ENCODE measurements around the gene NOTCH1. TPM values are rescaled to one million over a fixed set of nuclear protein-coding genes. Genes with fewer than 3 reads are reported as not detected.

The NOTCH1 gene
- total and polyA plus RNA-seq, 8 donors, result 9.3 to 39.8 (median 22.5) TPM

GRCh38 chr9:136533775-136534157 lies 12.1 kb downstream of the NOTCH1 start:
- DNase-seq (no peak), FAIRE-seq (no peak), ATAC-seq (peak in 3 of 4 donors; percentile 10 to 39 (median 14))
- H3K4me1 ChIP-seq, result peaks cover 0 to 14% (median 2%) of the 10 kb centered on the region in 3 donors
- H3K36me3 ChIP-seq, result peaks cover 0 to 9% (median 0%) of the 10 kb centered on the region in 3 donors
- 81 to 86% methylated on average over 20 to 22 of the region's 22 CpGs for WGBS, 2 donors
- no peaks in the 10 kb centered on the region for H3K27me3 ChIP-seq
- no peaks in the 10 kb centered on the region for H3K9me3 ChIP-seq
- no peak overlapping the region for H3K4me3 ChIP-seq
- peak overlapping the region in 1 of 4 donors; percentile 41 for H3K27ac ChIP-seq
- no peak for TF ChIP-seq CTCF (IDR thresholded peaks at IDR 0.05)
- intact Hi-C loops (cut with DNase I), result no loop called here

- intact Hi-C loops (cut with DNase I), result no loop called here
- no peak for FAIRE-seq
- DNase-seq, result no peak
- WGBS, 2 donors, result 76 to 80% methylated on average over 27 to 35 of the region's 35 CpGs
- peaks cover 0 to 9% (median 0%) of the 10 kb centered on the region in 3 donors for H3K36me3 ChIP-seq
- peak in 1 of 4 donors; percentile 12 for ATAC-seq
- H3K4me3 ChIP-seq, result no peak overlapping the region
- H3K27me3 ChIP-seq, result no peaks in the 10 kb centered on the region
- TF ChIP-seq CTCF (IDR thresholded peaks at IDR 0.05), result no peak
- no peaks in the 10 kb centered on the region for H3K9me3 ChIP-seq
- peak overlapping the region in 1 of 4 donors; percentile 41 for H3K27ac ChIP-seq
- H3K4me1 ChIP-seq, result peaks cover 0 to 12% (median 4%) of the 10 kb centered on the region in 3 donors
These were observed 12.8 kb downstream of the NOTCH1 start for GRCh38 chr9:136532799-136533774.

- ATAC-seq, result no peak
- DNase-seq, result no peak
- Histone ChIP-seq H3K36me3 (peaks cover 0 to 9% (median 0%) of the 10 kb centered on the region in 3 donors), H3K4me1 (peaks cover 0 to 20% (median 10%) of the 10 kb centered on the region in 3 donors), H3K9me3 (no peaks in the 10 kb centered on the region), H3K27ac (no peak overlapping the region), H3K27me3 (no peaks in the 10 kb centered on the region), H3K4me3 (no peak overlapping the region)
- TF ChIP-seq CTCF (IDR thresholded peaks at IDR 0.05), result no peak
- no peak for FAIRE-seq
- 84 to 89% methylated on average over 35 to 39 of the region's 39 CpGs for WGBS, 2 donors
- intact Hi-C loops (cut with DNase I), result no loop called here
These were observed 13.7 kb downstream of the NOTCH1 start for GRCh38 chr9:136531904-136532798.

GRCh38 chr9:136531186-136531903 lies 14.5 kb downstream of the NOTCH1 start:
- 82 to 88% methylated on average over 32 to 37 of the region's 37 CpGs for WGBS, 2 donors
- Histone ChIP-seq H3K36me3 (peaks cover 0 to 9% (median 0%) of the 10 kb centered on the region in 3 donors), H3K27me3 (no peaks in the 10 kb centered on the region), H3K9me3 (no peaks in the 10 kb centered on the region), H3K27ac (no peak overlapping the region), H3K4me1 (peaks cover 4 to 28% (median 16%) of the 10 kb centered on the region in 3 donors), H3K4me3 (no peak overlapping the region)
- intact Hi-C loops (cut with DNase I), result no loop called here
- ATAC-seq (no peak), FAIRE-seq (no peak), DNase-seq (no peak)
- TF ChIP-seq CTCF (IDR thresholded peaks at IDR 0.05), result no peak
